H1 (cell line): ENCODE measurements around the gene APH1A. TPM values are rescaled to one million over a fixed set of nuclear protein-coding genes. Genes with fewer than 3 reads are reported as not detected.

ENCODE experiments used
- EGR1 ChIP-seq: IDR thresholded peaks from 2 replicates; pipeline ENCODE4 v1.6.1; 2011; ENCODE audit warnings: low read depth, low read length, borderline replicate concordance
- HDAC2 ChIP-seq, 2 experiments: fragments of 300-600 bp in 1 of 2; sonication (generic) in 1 of 2; IDR thresholded peaks; 2 replicates each; pipeline ENCODE4 v1.6.1; 2011 to 2012; ENCODE audit warnings: low read depth in 2 of 2, low read length in 2 of 2, mild to moderate bottlenecking in 2 of 2, moderate library complexity in 2 of 2, borderline replicate concordance in 1 of 2, inconsistent platforms in 1 of 2
- POLR2AphosphoS5 ChIP-seq: IDR thresholded peaks from 2 replicates; pipeline ENCODE4 v1.6.1; 2011; ENCODE audit warnings: low read depth, low read length
- RNF2 ChIP-seq: fragments of 200-900, 300-1000 bp; sonication (generic); IDR thresholded peaks from 2 replicates; pipeline ENCODE4 v1.7.1; 2016; ENCODE audit warnings: borderline replicate concordance, low read depth, mild to moderate bottlenecking, antibody characterized with exemption, low read length; ENCODE audit not compliant: poor library complexity, severe bottlenecking; ENCODE audit errors: missing control alignments
- SIN3A ChIP-seq, 2 experiments: IDR thresholded peaks in 1 of 2; conservative IDR thresholded peaks in 1 of 2; 2 replicates each; pipeline ENCODE4 v1.6.1; 2011 to 2012; ENCODE audit warnings: low read length in 2 of 2, improper control_type of control experiment in 1 of 2, low read depth in 1 of 2, mild to moderate bottlenecking in 1 of 2
- SP2 ChIP-seq: IDR thresholded peaks from 2 replicates; pipeline ENCODE4 v1.6.1; 2012; ENCODE audit warnings: mild to moderate bottlenecking, low read length, inconsistent platforms
- polyA plus RNA-seq, 7 experiments: library from polyadenylated mRNA; depleted of rRNA in 3 of 7; stranded (reverse) in 5 of 7; unstranded in 2 of 7; fragments of >200 nt in 5 of 7; fragments of 200-250 nt in 2 of 7; gene quantifications; 1 replicate in 5 of 7; 2 replicates in 1 of 7; 4 replicates in 1 of 7; pipeline versions ENCODE4 v1.2.1 to v1.2.3, GENCODE V29; 2011 to 2013; ENCODE audit warnings: missing spikeins in 2 of 7, mixed read lengths in 2 of 7
- total RNA-seq: library from RNA; stranded (reverse); fragmentation: NEBNext Ultra II Directional; extraction: Animal tissue kit (Norgen Biotek cat#: 25700); gene quantifications from 2 replicates; pipeline ENCODE4 v1.2.1, GENCODE V29; 2021

APH1A gene
- total and polyA plus RNA-seq, 2 of the 8 experiments (the other 6 are each of a cell fraction or from before 2014, with no cell fraction given) = 111 to 183 TPM

DNA sequence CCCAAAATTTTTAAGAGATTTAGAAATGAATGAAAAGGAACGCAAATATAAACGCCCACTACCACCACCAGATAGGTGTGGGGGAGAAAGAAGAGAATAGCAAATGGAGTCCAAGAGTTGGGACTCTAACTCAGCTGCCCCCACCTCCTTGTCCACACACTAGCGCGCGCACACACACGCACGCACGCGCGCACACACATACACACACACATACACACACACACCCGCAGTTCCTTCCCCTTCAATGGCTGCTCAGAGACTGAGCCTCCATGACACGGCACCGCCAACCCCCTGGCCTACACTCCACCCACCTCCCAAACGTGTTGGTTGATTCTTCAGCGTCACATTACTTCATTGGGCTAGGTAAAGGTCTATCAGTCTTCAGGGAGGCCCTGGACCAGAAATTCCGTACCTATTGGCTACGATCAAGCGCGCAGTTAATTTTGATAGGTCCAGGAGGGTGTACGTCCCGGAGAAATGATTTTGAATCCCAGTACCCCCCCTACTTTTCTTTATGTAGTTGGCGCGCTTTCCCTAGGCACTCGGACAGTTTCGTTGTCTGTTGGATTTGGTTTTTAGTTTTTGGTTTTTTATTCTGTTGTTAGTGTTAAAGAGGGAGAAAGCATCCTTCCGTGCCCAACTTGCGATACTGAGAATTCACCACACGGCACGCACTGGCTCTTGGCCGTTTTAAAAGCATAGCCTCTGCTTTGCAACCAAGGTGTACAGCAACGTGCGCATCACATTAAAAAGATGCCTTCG, 32.8 kb downstream of the APH1A start, which contains the start of gene ANP32E (continued):
- 0 out of 4 replicates have a peak, but pooled peaks of 1 of the 2 experiments have one; percentile 46 for TF ChIP-seq SIN3A (conservative IDR thresholded peaks at IDR 0.05 in 1 of 2, IDR thresholded peaks at IDR 0.05 in 1 of 2; ENCODE audit: low read depth in 1 of 2, low read length in 2 of 2)
- peak; percentile 94 for TF ChIP-seq POLR2AphosphoS5
- peak; percentile 85 for TF ChIP-seq SP2
- TF ChIP-seq EGR1 = no peak
- no peak for TF ChIP-seq RNF2
- TF ChIP-seq HDAC2 (IDR thresholded peaks at IDR 0.05; ENCODE audit: borderline replicate concordance in 1 of 2, low read depth in 2 of 2, low read length in 2 of 2) = 0 out of 4 replicates have a peak, but pooled peaks of 1 of the 2 experiments have one; percentile 2
